NT2/D1 (cell line): Measurements from ENCODE around the gene ANGPTL2.

Source experiments
- SUZ12 ChIP-seq: IDR thresholded peaks from 2 replicates; pipeline ENCODE4 v1.6.1; 2011; ENCODE audit not compliant: insufficient read length, insufficient read depth; ENCODE audit errors: extremely low read depth
- YY1 ChIP-seq: IDR thresholded peaks from 2 replicates; pipeline ENCODE4 v1.6.1; 2011; ENCODE audit not compliant: insufficient read length, insufficient read depth
- ZNF274 ChIP-seq: IDR thresholded peaks from 2 replicates; pipeline ENCODE4 v1.6.1; 2011; ENCODE audit warnings: mild to moderate bottlenecking, low read depth, low read length

DNA sequence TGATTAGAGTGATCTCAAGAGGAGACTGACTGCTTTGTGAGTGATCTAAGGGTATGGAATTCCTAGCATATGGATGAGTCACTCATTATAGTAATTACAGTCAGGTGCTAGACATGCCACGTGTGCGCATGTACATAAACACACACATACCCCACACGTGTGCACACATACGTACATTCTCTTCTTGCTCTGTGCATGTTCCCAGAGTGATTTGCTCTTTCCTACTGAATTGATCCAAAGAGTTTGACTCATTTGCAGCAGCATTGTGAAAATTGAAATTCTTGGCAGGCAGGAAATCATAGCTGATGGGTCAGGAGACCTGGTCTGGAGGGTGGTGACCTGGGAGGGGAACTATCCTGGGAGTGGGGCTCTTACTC, 63.8 kb downstream of the ANGPTL2 start:
- TF ChIP-seq SUZ12 (no peak), ZNF274 (no peak), YY1 (no peak)
